Smooth muscle cell (in vitro differentiated cells): ENCODE results near the gene RPTOR. TPM values are rescaled to one million over a fixed set of nuclear protein-coding genes. Genes with fewer than 3 reads are reported as not detected.
A peak's percentile ranks its signal among the peaks of the same experiment; 100 is the strongest.

Experiments used
- DNase-seq: peaks from one replicate; lab custom pipeline; 2025; ENCODE audit not compliant: unreplicated experiment; lab: John Stamatoyannopoulos, UW
- H2AFZ ChIP-seq: fragments of 200-600 bp; sonication (generic); 2 replicates; pipeline ENCODE4 v1.6.0; 2016; ENCODE audit warnings: antibody characterized with exemption, low read depth, mild to moderate bottlenecking
- H3F3A ChIP-seq: fragments of 200-600 bp; sonication (generic); 2 replicates; pipeline ENCODE4 v1.6.0; 2017; ENCODE audit warnings: antibody characterized with exemption, low read depth
- H3K27ac ChIP-seq: fragments of 200-600 bp; sonication (generic); 2 replicates; pipeline ENCODE4 v1.5.1; 2016; ENCODE audit warnings: low read depth, mild to moderate bottlenecking
- H3K27me3 ChIP-seq: fragments of 200-600 bp; sonication (generic); 2 replicates; pipeline ENCODE4 v1.6.1; 2016; ENCODE audit warnings: low read depth, mild to moderate bottlenecking
- H3K36me3 ChIP-seq: fragments of 200-600 bp; sonication (generic); 2 replicates; pipeline ENCODE4 v1.5.1; 2016; ENCODE audit warnings: low read depth
- H3K4me1 ChIP-seq: fragments of 200-600 bp; sonication (generic); 2 replicates; pipeline ENCODE4 v1.5.1; 2016; ENCODE audit warnings: low read depth
- H3K4me2 ChIP-seq: fragments of 200-600 bp; sonication (generic); 2 replicates; pipeline ENCODE4 v1.6.0; 2016; ENCODE audit warnings: mild to moderate bottlenecking
- H3K4me3 ChIP-seq: fragments of 200-600 bp; sonication (generic); 2 replicates; pipeline ENCODE4 v1.5.1; 2016; ENCODE audit warnings: mild to moderate bottlenecking
- H3K79me2 ChIP-seq: fragments of 200-600 bp; sonication (generic); 2 replicates; pipeline ENCODE4 v1.6.0; 2016; ENCODE audit warnings: low read depth, mild to moderate bottlenecking
- H3K9ac ChIP-seq: fragments of 200-600 bp; sonication (generic); 2 replicates; pipeline ENCODE4 v1.6.0; 2016; ENCODE audit warnings: low read depth
- H3K9me3 ChIP-seq: fragments of 200-600 bp; sonication (generic); replicated peaks from 2 replicates; pipeline ENCODE4 v1.5.1; 2016; ENCODE audit warnings: low read depth
- H4K20me1 ChIP-seq: fragments of 200-600 bp; sonication (generic); 2 replicates; pipeline ENCODE4 v1.6.0; 2016; ENCODE audit warnings: low read depth
- CTCF ChIP-seq: fragments of 200-600 bp; sonication (generic); IDR thresholded peaks from 2 replicates; pipeline ENCODE4 v1.5.1; 2017; ENCODE audit warnings: borderline replicate concordance, mild to moderate bottlenecking, antibody characterized with exemption; ENCODE audit not compliant: insufficient read depth, poor library complexity, severe bottlenecking
- WGBS: methylation state at CpG from one replicate; pipeline ENCODE4 v1.1.7; 2016; ENCODE audit warnings: low lambda C conversion rate; 5-methylcytosine and 5-hydroxymethylcytosine counted together
- polyA plus RNA-seq: library from polyadenylated mRNA; unstranded; fragments of >200 nt; fragmentation: Nextera tagmentation; extraction: Ambion mirVana; gene quantifications from 2 replicates; pipeline ENCODE4 v1.2.1, GENCODE V29; 2016
- total RNA-seq: library from RNA; depleted of rRNA; stranded (reverse); fragments of >200 nt; gene quantifications from 2 replicates; pipeline ENCODE4 v1.2.3, GENCODE V29; 2014

RPTOR gene
- total and polyA plus RNA-seq, 2 experiments from 2014 or later: 10.6 to 12.2 TPM

GRCh38 chr17:80892900-80893603, 348.4 kb downstream of the RPTOR start:
- peak overlapping the region; percentile 69 for H3K4me2 ChIP-seq
- peak; percentile 12 for DNase-seq
- H3K9me3 ChIP-seq: no peaks in the 10 kb centered on the region
- TF ChIP-seq CTCF: no peak
- H3K36me3 ChIP-seq: no peaks in the 10 kb centered on the region
- peak overlapping the region; percentile 89 for H3K9ac ChIP-seq
- H2AFZ ChIP-seq: no peak overlapping the region
- peaks cover 9% of the 10 kb centered on the region for H3K4me1 ChIP-seq
- peak overlapping the region; percentile 99 for H3K27ac ChIP-seq
- H3F3A ChIP-seq: peaks cover 7% of the 10 kb centered on the region
- WGBS: 78% methylated on average over 29 of the region's 31 CpGs
- peaks cover 3% of the 10 kb centered on the region for H4K20me1 ChIP-seq
- H3K4me3 ChIP-seq: no peak overlapping the region
- H3K79me2 ChIP-seq: no peaks in the 10 kb centered on the region
- no peaks in the 10 kb centered on the region for H3K27me3 ChIP-seq

- Histone ChIP-seq H3K27me3 (no peaks in the 10 kb centered on the region), H3K27ac (peak overlapping the region; percentile 99), H4K20me1 (peaks cover 3% of the 10 kb centered on the region), H3K36me3 (no peaks in the 10 kb centered on the region), H3F3A (peaks cover 7% of the 10 kb centered on the region), H3K79me2 (no peaks in the 10 kb centered on the region), H3K4me3 (no peak overlapping the region), H3K9me3 (no peaks in the 10 kb centered on the region), H3K4me1 (peaks cover 9% of the 10 kb centered on the region), H2AFZ (no peak overlapping the region), H3K4me2 (no peak overlapping the region), H3K9ac (no peak overlapping the region)
- DNase-seq: no peak
- 93% methylated on average over 24 of the region's 34 CpGs for WGBS
- TF ChIP-seq CTCF: no peak
Observed at GRCh38 chr17:80893604-80894438, 349.2 kb downstream of the RPTOR start.

- WGBS: 97% methylated on average over 4 of the region's 4 CpGs
- peaks cover 7% of the 10 kb centered on the region for H3F3A ChIP-seq
- TF ChIP-seq CTCF: no peak
- H3K4me1 ChIP-seq: peaks cover 9% of the 10 kb centered on the region
- DNase-seq: no peak
- H3K27me3 ChIP-seq: no peaks in the 10 kb centered on the region
- H3K9ac ChIP-seq: no peak overlapping the region
- no peak overlapping the region for H2AFZ ChIP-seq
- H3K27ac ChIP-seq: no peak overlapping the region
- H4K20me1 ChIP-seq: peaks cover 3% of the 10 kb centered on the region
- H3K79me2 ChIP-seq: no peaks in the 10 kb centered on the region
- no peaks in the 10 kb centered on the region for H3K9me3 ChIP-seq
- no peak overlapping the region for H3K4me2 ChIP-seq
- no peak overlapping the region for H3K4me3 ChIP-seq
- no peaks in the 10 kb centered on the region for H3K36me3 ChIP-seq
Observed at GRCh38 chr17:80894439-80894721, 349.7 kb downstream of the RPTOR start.

- Histone ChIP-seq H3K9me3 (no peaks in the 10 kb centered on the region), H3K27me3 (no peaks in the 10 kb centered on the region), H3K79me2 (no peaks in the 10 kb centered on the region), H3F3A (peaks cover 7% of the 10 kb centered on the region), H2AFZ (no peak overlapping the region), H3K4me2 (no peak overlapping the region), H3K36me3 (no peaks in the 10 kb centered on the region), H3K27ac (no peak overlapping the region), H3K9ac (no peak overlapping the region), H3K4me3 (no peak overlapping the region), H4K20me1 (peaks cover 3% of the 10 kb centered on the region), H3K4me1 (peaks cover 9% of the 10 kb centered on the region)
- no peak for DNase-seq
- WGBS: 98% methylated on average over 16 of the region's 16 CpGs
- TF ChIP-seq CTCF: no peak
Observed at GRCh38 chr17:80894726-80895125, 350.1 kb downstream of the RPTOR start.
